CD4-positive, alpha-beta memory T cell (primary cell): ENCODE results near the gene TBX22. TPM values are rescaled to one million over a fixed set of nuclear protein-coding genes. Genes with fewer than 3 reads are reported as not detected.
"Not testable (repeated sequence)": the region's sequence is repeated elsewhere in the genome, so short reads cannot be mapped to it uniquely, and the experiment has no call there.

Experiments
- CTCF ChIA-PET: fragments of 350-600 bp; sonication (Branson Sonifier 250); formaldehyde crosslinking; loops from one replicate; lab custom pipeline; 2021; ENCODE audit warnings: inconsistent platforms; ENCODE audit not compliant: partially characterized antibody; lab: Charles Lee
- POLR2A ChIA-PET: fragments of 350-600 bp; sonication (Branson Sonifier 250); formaldehyde crosslinking; loops from one replicate; lab custom pipeline; 2021; ENCODE audit not compliant: partially characterized antibody; lab: Charles Lee
- DNase-seq, 5 donors: peaks; one replicate each; pipeline versions ENCODE4 v3.0.0 to v3.0.0-alpha.2; 2020 to 2022; ENCODE audit warnings: mixed read lengths in 1 of 5
- H3K27ac ChIP-seq: one replicate; pipeline ENCODE4 v1.7.0; 2013; ENCODE audit warnings: low read depth, low read length
- H3K27me3 ChIP-seq: 2 replicates; pipeline ENCODE4 v1.7.0; 2013; ENCODE audit warnings: mild to moderate bottlenecking, low read length, moderate library complexity; ENCODE audit not compliant: insufficient read depth
- H3K36me3 ChIP-seq: 2 replicates; pipeline ENCODE4 v1.7.0; 2013; ENCODE audit warnings: mild to moderate bottlenecking, low read length, moderate library complexity; ENCODE audit not compliant: insufficient read depth
- H3K4me1 ChIP-seq: 2 replicates; pipeline ENCODE4 v1.7.0; 2013; ENCODE audit warnings: mild to moderate bottlenecking, low read length, moderate library complexity; ENCODE audit not compliant: insufficient read depth
- H3K4me3 ChIP-seq, 2 donors: one replicate each; pipeline ENCODE4 v1.7.0; 2013; ENCODE audit warnings: low read length in 2 of 2, mild to moderate bottlenecking in 1 of 2
- H3K9me3 ChIP-seq, 2 donors: one replicate each; pipeline ENCODE4 v1.7.0; 2013; ENCODE audit warnings: low read length in 2 of 2, control low read depth in 1 of 2; ENCODE audit not compliant: control insufficient read depth in 1 of 2
- H3K27ac Mint-ChIP-seq, 7 donors: one replicate each; pipeline ENCODE4 v1.8.0; 2020 to 2021; ENCODE audit warnings: mixed read lengths in 7 of 7, mild to moderate bottlenecking in 6 of 7, inconsistent platforms in 3 of 7, moderate library complexity in 3 of 7
- H3K27me3 Mint-ChIP-seq, 2 donors: one replicate each; pipeline ENCODE4 v1.8.0; 2020 to 2021; ENCODE audit warnings: mixed read lengths in 2 of 2
- H3K36me3 Mint-ChIP-seq, 2 donors: one replicate each; pipeline ENCODE4 v1.8.0; 2020 to 2021; ENCODE audit warnings: mixed read lengths in 2 of 2, inconsistent platforms in 1 of 2, mild to moderate bottlenecking in 1 of 2
- H3K4me1 Mint-ChIP-seq, 4 donors: one replicate each; pipeline ENCODE4 v1.8.0; 2020 to 2021; ENCODE audit warnings: mixed read lengths in 4 of 4, mild to moderate bottlenecking in 1 of 4
- H3K4me3 Mint-ChIP-seq, 8 donors: one replicate each; pipeline ENCODE4 v1.8.0; 2020 to 2021; ENCODE audit warnings: mixed read lengths in 8 of 8, mild to moderate bottlenecking in 7 of 8, moderate library complexity in 6 of 8, inconsistent platforms in 3 of 8
- H3K9me3 Mint-ChIP-seq, 8 donors: one replicate each; pipeline ENCODE4 v1.8.0; 2020 to 2021; ENCODE audit warnings: mixed read lengths in 8 of 8, mild to moderate bottlenecking in 5 of 8, inconsistent platforms in 3 of 8, moderate library complexity in 1 of 8
- intact Hi-C: fragments of 100-400 bp; cut with micrococcal nuclease; formaldehyde crosslinking; loops from one replicate; pipeline ENCODE4 v1.15.1; 2023
- polyA plus RNA-seq, 2 donors: library from polyadenylated mRNA; unstranded; fragments of 300-500 nt; fragmentation: Illumina TruSeq; gene quantifications; one replicate each; pipeline ENCODE4 v1.2.3, GENCODE V29; 2021
- total RNA-seq, 2 experiments: library from RNA; stranded (reverse); gene quantifications; one replicate each; pipeline ENCODE4 v1.2.3, GENCODE V29; 2021

Gene TBX22
- total and polyA plus RNA-seq, 4 experiments from 2014 or later: not detected

DNA sequence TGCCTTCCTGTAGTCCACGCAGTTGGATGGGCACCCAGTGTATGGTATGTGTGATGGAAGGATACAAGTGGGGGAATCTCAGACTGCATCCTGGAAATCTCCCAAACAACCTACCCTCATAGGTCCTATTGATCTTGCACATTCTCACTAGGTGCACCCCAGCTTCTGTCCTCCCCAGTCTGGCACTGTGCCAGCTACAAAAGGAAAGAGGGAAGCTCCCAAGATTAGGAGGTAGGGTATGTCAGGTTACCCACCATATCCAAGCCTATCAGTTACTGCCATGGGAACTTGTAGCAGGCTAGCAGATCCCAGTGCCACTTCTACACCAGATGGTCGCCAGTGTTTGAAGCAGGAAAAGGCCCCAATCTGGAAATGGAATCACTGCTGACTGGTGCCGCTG, 11.6 kb downstream of the TBX22 start:
- H3K36me3 Mint-ChIP-seq: no peaks in the 10 kb centered on the region
- intact Hi-C loops: no loop called here
- no peak for DNase-seq
- H3K27ac Mint-ChIP-seq: no peak overlapping the region
- H3K4me3 Mint-ChIP-seq: no peak overlapping the region
- H3K27me3 Mint-ChIP-seq: peaks cover 0 to 2% of the 10 kb centered on the region in 2 donors
- H3K27ac ChIP-seq: no peak overlapping the region
- no peaks in the 10 kb centered on the region for H3K9me3 ChIP-seq
- CTCF ChIA-PET: no interaction called here
- no peak overlapping the region for H3K4me3 ChIP-seq
- no peaks in the 10 kb centered on the region for H3K4me1 Mint-ChIP-seq
- H3K27me3 ChIP-seq: no peaks in the 10 kb centered on the region
- peaks cover 0 to 3% (median 0%) of the 10 kb centered on the region in 8 donors for H3K9me3 Mint-ChIP-seq
- H3K4me1 ChIP-seq: no peaks in the 10 kb centered on the region
- H3K36me3 ChIP-seq: no peaks in the 10 kb centered on the region
- POLR2A ChIA-PET: no interaction called here

- H3K36me3 Mint-ChIP-seq, H3K4me3 Mint-ChIP-seq, H3K27ac ChIP-seq, H3K4me1 ChIP-seq, H3K4me3 ChIP-seq, H3K9me3 ChIP-seq, CTCF ChIA-PET, H3K27me3 ChIP-seq, DNase-seq, H3K36me3 ChIP-seq, H3K27me3 Mint-ChIP-seq, H3K27ac Mint-ChIP-seq, H3K4me1 Mint-ChIP-seq, POLR2A ChIA-PET, intact Hi-C loops: not testable (repeated sequence)
- peaks cover 0 to 34% (median 13%) of the 10 kb centered on the region in 8 donors for H3K9me3 Mint-ChIP-seq
These were observed 51.6 kb downstream of the TBX22 start for GRCh38 chrX:80066156-80066555.

GRCh38 chrX:80075625-80076024, 61.1 kb downstream of the TBX22 start:
- H3K4me1 ChIP-seq, H3K4me3 Mint-ChIP-seq, H3K9me3 ChIP-seq, H3K36me3 ChIP-seq, DNase-seq, H3K27me3 ChIP-seq, intact Hi-C loops, H3K36me3 Mint-ChIP-seq, H3K27ac ChIP-seq, H3K27me3 Mint-ChIP-seq, H3K4me3 ChIP-seq, CTCF ChIA-PET, H3K4me1 Mint-ChIP-seq, POLR2A ChIA-PET, H3K27ac Mint-ChIP-seq: not testable (repeated sequence)
- H3K9me3 Mint-ChIP-seq: peaks cover 0 to 18% (median 5%) of the 10 kb centered on the region in 8 donors
